ACC112 (cell line): ENCODE measurements around the gene PLA2G2D.

Experiments
- H2AFZ ChIP-seq: fragments of 200-600 bp; sonication (generic); one replicate; pipeline ENCODE4 v1.6.0; 2017; ENCODE audit warnings: antibody characterized with exemption, low read length; ENCODE audit not compliant: unreplicated experiment
- H3K27ac ChIP-seq: fragments of 200-600 bp; sonication (generic); 2 replicates; pipeline ENCODE4 v1.5.1; 2014; ENCODE audit warnings: low read depth, mild to moderate bottlenecking, antibody characterized with exemption, low read length, moderate library complexity
- H3K27me3 ChIP-seq: fragments of 200-600 bp; sonication (generic); 2 replicates; pipeline ENCODE4 v1.6.1; 2014; ENCODE audit warnings: mild to moderate bottlenecking, antibody characterized with exemption, low read length, moderate library complexity, mixed read lengths; ENCODE audit not compliant: insufficient read depth
- H3K36me3 ChIP-seq: fragments of 200-600 bp; sonication (generic); 2 replicates; pipeline ENCODE4 v1.6.1; 2016; ENCODE audit warnings: mild to moderate bottlenecking, antibody characterized with exemption, low read length, moderate library complexity, mixed read lengths; ENCODE audit not compliant: insufficient read depth
- H3K4me1 ChIP-seq: fragments of 200-600 bp; sonication (generic); one replicate; pipeline ENCODE4 v1.6.1; 2016; ENCODE audit warnings: low read length, mixed read lengths; ENCODE audit not compliant: insufficient read depth, unreplicated experiment, control insufficient read depth
- H3K4me3 ChIP-seq: fragments of 200-600 bp; sonication (generic); 2 replicates; pipeline ENCODE4 v1.5.1; 2014; ENCODE audit warnings: mild to moderate bottlenecking, low read depth, low read length
- H3K79me2 ChIP-seq: fragments of 200-600 bp; sonication (generic); one replicate; pipeline ENCODE4 v1.6.0; 2016; ENCODE audit warnings: low read length; ENCODE audit not compliant: control insufficient read depth, unreplicated experiment, insufficient read depth

Gene PLA2G2D

DNA sequence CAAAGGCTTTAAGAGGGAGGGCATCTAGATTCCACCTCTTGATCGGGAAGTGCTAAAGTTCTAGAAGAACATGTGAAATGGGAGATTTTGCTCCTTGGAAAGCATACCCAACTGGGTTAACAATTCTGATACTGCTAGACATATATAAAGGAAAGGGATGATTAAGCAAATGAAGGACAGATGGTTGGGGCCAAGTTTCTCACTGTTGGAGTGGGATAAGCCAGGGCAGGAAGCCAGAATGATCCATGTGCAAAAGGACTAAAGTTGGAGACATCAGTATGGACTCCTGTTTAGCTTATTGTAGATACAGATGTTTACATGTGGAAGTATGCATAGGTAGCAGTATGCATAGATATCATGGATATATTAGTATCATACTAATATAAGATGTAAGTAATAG lies 32.5 kb downstream of the PLA2G2D start:
- no peaks in the 10 kb centered on the region for H3K79me2 ChIP-seq
- H3K27ac ChIP-seq, result no peak overlapping the region
- H3K4me3 ChIP-seq, result no peak overlapping the region
- H3K4me1 ChIP-seq, result no peaks in the 10 kb centered on the region
- no peaks in the 10 kb centered on the region for H3K36me3 ChIP-seq
- H3K27me3 ChIP-seq, result peaks cover 18% of the 10 kb centered on the region
- H2AFZ ChIP-seq, result no peak overlapping the region

DNA sequence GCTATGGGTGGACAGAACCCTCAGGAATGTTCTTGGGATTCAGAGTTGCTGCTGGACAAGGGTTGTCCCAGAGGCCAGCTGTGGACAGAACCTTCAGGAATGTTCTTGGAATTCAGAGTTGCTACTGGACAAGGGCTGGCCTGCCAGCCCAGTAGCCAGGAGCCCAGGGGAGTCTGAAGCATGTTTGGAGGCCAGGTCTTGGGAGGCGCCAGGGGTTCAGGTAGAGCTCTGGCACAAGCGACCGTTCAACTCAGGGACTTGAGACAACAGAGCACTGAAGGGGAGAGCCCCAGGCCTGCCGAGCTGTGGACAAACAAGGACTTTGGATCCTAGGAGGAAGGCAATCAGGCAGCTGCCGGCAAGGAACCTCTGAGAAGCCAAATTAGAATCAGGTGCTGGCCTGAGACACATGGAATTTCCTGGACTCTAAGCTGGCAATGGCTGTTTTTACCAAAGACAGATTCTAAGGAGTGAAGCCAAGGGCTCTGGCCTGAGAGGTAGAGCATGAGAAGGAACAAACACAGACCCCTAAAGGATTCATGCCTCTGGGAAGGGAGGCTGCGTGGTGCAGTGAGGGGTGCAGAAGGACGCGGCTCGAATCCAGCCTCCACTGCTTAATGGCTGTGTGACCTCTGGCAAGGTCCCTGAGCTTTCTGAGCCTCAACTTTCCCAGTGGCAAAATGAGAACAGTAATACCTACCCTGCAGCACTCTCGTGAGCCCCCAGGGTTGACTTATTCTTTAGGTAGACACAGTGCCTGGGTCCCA lies 36.0 kb downstream of the PLA2G2D start:
- no peak overlapping the region for H3K27ac ChIP-seq
- H3K4me1 ChIP-seq, result no peaks in the 10 kb centered on the region
- no peak overlapping the region for H3K4me3 ChIP-seq
- H3K27me3 ChIP-seq, result peaks cover 14% of the 10 kb centered on the region
- H3K79me2 ChIP-seq, result no peaks in the 10 kb centered on the region
- H3K36me3 ChIP-seq, result no peaks in the 10 kb centered on the region
- H2AFZ ChIP-seq, result no peak overlapping the region

- peaks cover 18% of the 10 kb centered on the region for H3K27me3 ChIP-seq
- H3K27ac ChIP-seq, result no peak overlapping the region
- H2AFZ ChIP-seq, result no peak overlapping the region
- H3K36me3 ChIP-seq, result no peaks in the 10 kb centered on the region
- no peaks in the 10 kb centered on the region for H3K4me1 ChIP-seq
- H3K4me3 ChIP-seq, result no peak overlapping the region
- H3K79me2 ChIP-seq, result no peaks in the 10 kb centered on the region
These were observed 36.6 kb downstream of the PLA2G2D start for GRCh38 chr1:20082772-20083171.

GRCh38 chr1:20081353-20081810 lies 38.0 kb downstream of the PLA2G2D start:
- H3K4me3 ChIP-seq, result no peak overlapping the region
- no peak overlapping the region for H3K27ac ChIP-seq
- no peaks in the 10 kb centered on the region for H3K79me2 ChIP-seq
- H3K4me1 ChIP-seq, result no peaks in the 10 kb centered on the region
- peaks cover 32% of the 10 kb centered on the region for H3K27me3 ChIP-seq
- no peak overlapping the region for H2AFZ ChIP-seq
- H3K36me3 ChIP-seq, result no peaks in the 10 kb centered on the region

- no peaks in the 10 kb centered on the region for H3K36me3 ChIP-seq
- H3K27me3 ChIP-seq, result peaks cover 35% of the 10 kb centered on the region
- H3K4me1 ChIP-seq, result no peaks in the 10 kb centered on the region
- no peak overlapping the region for H3K27ac ChIP-seq
- no peak overlapping the region for H2AFZ ChIP-seq
- H3K79me2 ChIP-seq, result no peaks in the 10 kb centered on the region
- no peak overlapping the region for H3K4me3 ChIP-seq
These were observed 38.6 kb downstream of the PLA2G2D start for GRCh38 chr1:20080441-20081352.

DNA sequence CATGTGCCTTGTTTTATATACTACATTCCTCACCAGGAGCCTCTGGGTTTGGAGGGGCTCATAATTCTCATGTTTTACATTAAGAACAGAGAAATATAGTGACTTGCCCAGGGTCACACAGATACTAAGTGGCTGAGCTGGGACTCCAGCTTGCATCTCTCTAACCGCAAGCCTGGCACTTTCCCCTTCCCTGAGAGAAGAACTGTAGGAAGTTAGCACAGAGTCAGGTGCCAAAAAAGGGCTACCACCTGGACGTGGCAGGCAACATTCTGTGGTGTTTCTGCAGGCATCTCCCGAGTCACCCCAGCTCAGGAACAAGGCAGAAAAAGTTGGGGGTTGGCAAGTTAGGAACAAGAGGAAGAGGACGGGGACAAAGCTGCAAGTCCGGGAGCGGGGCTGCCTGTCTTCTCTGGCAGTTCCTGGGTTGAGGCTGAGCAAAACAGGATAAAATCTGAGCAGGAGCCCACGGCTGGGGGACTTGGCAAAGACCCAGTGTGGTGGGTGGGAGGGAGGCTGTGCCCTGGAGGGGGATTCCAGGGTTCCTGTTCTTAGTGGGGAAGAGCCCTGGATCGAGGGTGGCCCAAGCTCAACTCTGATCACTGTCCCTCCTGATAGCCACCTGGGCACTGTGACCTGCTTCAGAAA lies 39.6 kb downstream of the PLA2G2D start:
- H3K27ac ChIP-seq, result no peak overlapping the region
- no peaks in the 10 kb centered on the region for H3K36me3 ChIP-seq
- H2AFZ ChIP-seq, result no peak overlapping the region
- H3K4me3 ChIP-seq, result no peak overlapping the region
- peaks cover 35% of the 10 kb centered on the region for H3K27me3 ChIP-seq
- H3K4me1 ChIP-seq, result peaks cover 4% of the 10 kb centered on the region
- no peaks in the 10 kb centered on the region for H3K79me2 ChIP-seq

- H3K4me3 ChIP-seq, result no peak overlapping the region
- H3K27ac ChIP-seq, result no peak overlapping the region
- no peaks in the 10 kb centered on the region for H3K79me2 ChIP-seq
- no peak overlapping the region for H2AFZ ChIP-seq
- no peaks in the 10 kb centered on the region for H3K36me3 ChIP-seq
- H3K27me3 ChIP-seq, result peaks cover 35% of the 10 kb centered on the region
- H3K4me1 ChIP-seq, result peaks cover 10% of the 10 kb centered on the region
These were observed 40.6 kb downstream of the PLA2G2D start for GRCh38 chr1:20078711-20079110.

DNA sequence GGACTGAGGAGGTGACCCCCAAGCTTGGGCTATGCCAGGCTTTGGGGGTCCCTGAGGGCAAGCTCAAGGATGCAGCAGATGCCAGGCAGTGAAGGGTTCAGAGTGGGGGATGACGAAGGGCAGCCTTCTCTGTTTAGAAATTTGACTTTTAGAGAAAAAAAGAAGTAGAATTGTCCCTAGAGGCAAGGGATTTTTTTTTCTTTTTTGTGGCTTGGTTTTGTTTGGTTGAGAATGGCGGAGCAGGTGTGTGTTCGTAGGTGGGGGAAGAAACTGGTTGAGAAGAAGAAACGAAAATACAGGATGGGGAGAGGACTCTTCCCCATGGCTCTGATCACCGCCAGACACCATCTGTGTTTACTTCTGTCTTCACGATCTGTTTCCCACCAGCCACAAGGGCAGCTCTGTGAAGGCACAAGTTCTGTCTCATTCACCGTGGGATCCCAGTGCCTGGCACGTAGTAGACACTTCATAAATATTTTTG lies 41.1 kb downstream of the PLA2G2D start:
- Histone ChIP-seq H2AFZ (no peak overlapping the region), H3K27me3 (peaks cover 35% of the 10 kb centered on the region), H3K27ac (no peak overlapping the region), H3K4me3 (no peak overlapping the region), H3K36me3 (no peaks in the 10 kb centered on the region), H3K4me1 (peaks cover 10% of the 10 kb centered on the region), H3K79me2 (no peaks in the 10 kb centered on the region)

GRCh38 chr1:20076710-20077461 lies 42.5 kb downstream of the PLA2G2D start:
- Histone ChIP-seq H3K36me3 (no peaks in the 10 kb centered on the region), H3K4me1 (peaks cover 10% of the 10 kb centered on the region), H3K79me2 (no peaks in the 10 kb centered on the region), H3K27me3 (peaks cover 35% of the 10 kb centered on the region), H3K27ac (no peak overlapping the region), H2AFZ (no peak overlapping the region), H3K4me3 (no peak overlapping the region)

GRCh38 chr1:20076223-20076622 lies 43.1 kb downstream of the PLA2G2D start:
- no peak overlapping the region for H3K4me3 ChIP-seq
- H3K27me3 ChIP-seq, result peaks cover 35% of the 10 kb centered on the region
- peaks cover 10% of the 10 kb centered on the region for H3K4me1 ChIP-seq
- H3K27ac ChIP-seq, result no peak overlapping the region
- H2AFZ ChIP-seq, result no peak overlapping the region
- no peaks in the 10 kb centered on the region for H3K79me2 ChIP-seq
- no peaks in the 10 kb centered on the region for H3K36me3 ChIP-seq
